HEK293 (cell line): Measurements from ENCODE around the gene COMMD7.

Experiments
- CTCF ChIA-PET: fragments of 350-600 bp; formaldehyde crosslinking; extraction: SDS; loops from one replicate; lab custom pipeline; 2021; ENCODE audit warnings: antibody characterized with exemption; lab: Yijun Ruan, JAX
- POLR2A ChIA-PET: fragments of 300-600 bp; formaldehyde crosslinking; extraction: SDS; loops from one replicate; lab custom pipeline; 2020; ENCODE audit warnings: antibody characterized with exemption, inconsistent platforms; lab: Yijun Ruan, JAX
- H3K27ac ChIP-seq: fragments of 200-500 bp; sonication (Bioruptor generic); 2 replicates; pipeline ENCODE4 v1.5.1; 2014; ENCODE audit warnings: low read depth, low read length, control low read depth, inconsistent platforms; ENCODE audit errors: extremely low read depth
- H3K36me3 ChIP-seq, 2 experiments: fragments of 200-500 bp in 1 of 2; sonication (Bioruptor generic) in 1 of 2; 1 replicate in 1 of 2; 2 replicates in 1 of 2; pipeline ENCODE4 v1.5.1; 2014 to 2017; ENCODE audit warnings: inconsistent platforms in 2 of 2, low read length in 2 of 2; ENCODE audit not compliant: control insufficient read depth in 2 of 2, insufficient read depth in 1 of 2
- H3K4me1 ChIP-seq: fragments of 200-500 bp; sonication (Bioruptor generic); 2 replicates; pipeline ENCODE4 v1.5.1; 2014; ENCODE audit warnings: mild to moderate bottlenecking, low read length, inconsistent platforms; ENCODE audit not compliant: control insufficient read depth, insufficient read depth
- H3K4me3 ChIP-seq: 2 replicates; pipeline ENCODE4 v1.5.1; 2011; ENCODE audit warnings: low read depth, mild to moderate bottlenecking, control low read depth, low read length, moderate library complexity
- H3K9me3 ChIP-seq: fragments of 200-500 bp; sonication (Bioruptor generic); 2 replicates; pipeline ENCODE4 v1.5.1; 2014; ENCODE audit warnings: low read depth, low read length, inconsistent platforms; ENCODE audit not compliant: control insufficient read depth, insufficient read depth
- GLIS1 ChIP-seq: fragments of 450-650 bp; formaldehyde crosslinking; IDR thresholded peaks from 2 replicates; pipeline ENCODE4 v1.5.1; 2016; ENCODE audit warnings: missing biosample characterization, missing genetic modification characterization
- KLF8 ChIP-seq: fragments of 450-650 bp; formaldehyde crosslinking; IDR thresholded peaks from 2 replicates; pipeline ENCODE4 v1.5.1; 2016; ENCODE audit warnings: missing biosample characterization, missing genetic modification characterization
- KLF9 ChIP-seq: fragments of 450-650 bp; formaldehyde crosslinking; IDR thresholded peaks from 2 replicates; pipeline ENCODE4 v1.5.1; 2016; ENCODE audit warnings: missing biosample characterization, missing genetic modification characterization, low read depth
- PRDM10 ChIP-seq: fragments of 450-650 bp; formaldehyde crosslinking; IDR thresholded peaks from 2 replicates; pipeline ENCODE4 v1.5.1; 2016; ENCODE audit warnings: missing biosample characterization, missing genetic modification characterization
- RBAK ChIP-seq: fragments of 450-650 bp; formaldehyde crosslinking; IDR thresholded peaks from 2 replicates; pipeline ENCODE4 v1.5.1; 2016; ENCODE audit warnings: missing biosample characterization, missing genetic modification characterization
- SETDB1 ChIP-seq: IDR thresholded peaks from one replicate; pipeline ENCODE4 v1.6.1; 2017; ENCODE audit warnings: mild to moderate bottlenecking, low read length, moderate library complexity, mixed read lengths; ENCODE audit not compliant: insufficient read length
- ZNF114 ChIP-seq: fragments of 450-650 bp; formaldehyde crosslinking; IDR thresholded peaks from 2 replicates; pipeline ENCODE4 v1.5.0; 2017; ENCODE audit warnings: missing biosample characterization, missing genetic modification characterization
- ZNF146 ChIP-seq: fragments of 450-650 bp; formaldehyde crosslinking; IDR thresholded peaks from 2 replicates; pipeline ENCODE4 v1.5.1; 2016; ENCODE audit warnings: missing biosample characterization, missing genetic modification characterization
- ZNF16 ChIP-seq: fragments of 450-650 bp; formaldehyde crosslinking; IDR thresholded peaks from 2 replicates; pipeline ENCODE4 v1.5.1; 2016; ENCODE audit warnings: low read depth, missing biosample characterization, missing genetic modification characterization
- ZNF184 ChIP-seq: fragments of 450-650 bp; IDR thresholded peaks from 2 replicates; pipeline ENCODE4 v1.5.1; 2018; ENCODE audit warnings: missing biosample characterization, mild to moderate bottlenecking, missing genetic modification characterization
- ZNF280D ChIP-seq: fragments of 450-650 bp; formaldehyde crosslinking; IDR thresholded peaks from 2 replicates; pipeline ENCODE4 v1.5.1; 2016; ENCODE audit warnings: missing biosample characterization, missing genetic modification characterization
- ZNF514 ChIP-seq: fragments of 450-650 bp; formaldehyde crosslinking; IDR thresholded peaks from 2 replicates; pipeline ENCODE4 v1.5.1; 2016; ENCODE audit warnings: missing biosample characterization, missing genetic modification characterization
- ZNF654 ChIP-seq: fragments of 450-650 bp; formaldehyde crosslinking; IDR thresholded peaks from 2 replicates; pipeline ENCODE4 v1.5.1; 2016; ENCODE audit warnings: low read depth, missing biosample characterization, missing genetic modification characterization
- ZNF704 ChIP-seq: fragments of 450-650 bp; formaldehyde crosslinking; IDR thresholded peaks from 2 replicates; pipeline ENCODE4 v1.5.1; 2016; ENCODE audit warnings: missing biosample characterization, missing genetic modification characterization
- ZNF707 ChIP-seq: fragments of 450-650 bp; formaldehyde crosslinking; IDR thresholded peaks from 2 replicates; pipeline ENCODE4 v1.5.1; 2016; ENCODE audit warnings: missing biosample characterization, missing genetic modification characterization
- ZNF747 ChIP-seq: fragments of 450-650 bp; formaldehyde crosslinking; IDR thresholded peaks from 2 replicates; pipeline ENCODE4 v1.5.1; 2016; ENCODE audit warnings: missing biosample characterization, missing genetic modification characterization
- ZSCAN5A ChIP-seq: fragments of 450-650 bp; formaldehyde crosslinking; IDR thresholded peaks from 2 replicates; pipeline ENCODE4 v1.5.1; 2016; ENCODE audit warnings: missing biosample characterization, missing genetic modification characterization

Gene COMMD7

GRCh38 chr20:32660661-32661060 is 82.6 kb downstream of the COMMD7 start:
- H3K4me1 ChIP-seq: no peaks in the 10 kb centered on the region
- H3K36me3 ChIP-seq: no peaks in the 10 kb centered on the region
- POLR2A ChIA-PET: no interaction called here
- no peak overlapping the region for H3K4me3 ChIP-seq
- CTCF ChIA-PET: no interaction called here
- H3K27ac ChIP-seq: no peak overlapping the region
- H3K9me3 ChIP-seq: no peaks in the 10 kb centered on the region
- TF ChIP-seq RBAK (tag by site-specific recombination): no peak
- TF ChIP-seq KLF9: no peak
- TF ChIP-seq ZNF280D: no peak
- no peak for TF ChIP-seq ZNF707 (tag by site-specific recombination)
- peak; percentile 86; the same call in 1 of the 2 replicates for TF ChIP-seq ZSCAN5A (tag by site-specific recombination)
- TF ChIP-seq SETDB1: peak; percentile 47
- no peak for TF ChIP-seq ZNF514 (tag by site-specific recombination)
- no peak for TF ChIP-seq ZNF704 (tag by site-specific recombination)
- TF ChIP-seq ZNF747 (tag by site-specific recombination): no peak
- no peak for TF ChIP-seq GLIS1 (tag by site-specific recombination)
- TF ChIP-seq, all 188 proteins: peak for 2

- Histone ChIP-seq H3K27ac (no peak overlapping the region), H3K4me1 (no peaks in the 10 kb centered on the region), H3K4me3 (no peak overlapping the region), H3K9me3 (no peaks in the 10 kb centered on the region), H3K36me3 (no peaks in the 10 kb centered on the region)
- TF ChIP-seq ZNF654 (no peak), ZNF114 (tag by site-specific recombination) (no peak), ZNF146 (peak; percentile 60), ZNF16 (tag by site-specific recombination) (no peak)
- CTCF ChIA-PET: interaction anchor here (0.9 to 12.4 kb wide), 2 partner anchors 107 to 132 kb away, joined by 4 to 204 read pairs; no protein-coding TSS in a partner anchor
- POLR2A ChIA-PET: no interaction called here
Measured at GRCh38 chr20:32656827-32657226, 86.4 kb downstream of the COMMD7 start.

- ChIA-PET CTCF (interaction anchor here (12.4 kb wide), 1 partner anchor 131 kb away, joined by 204 read pairs; no protein-coding TSS in a partner anchor), POLR2A (no interaction called here)
- Histone ChIP-seq H3K27ac (no peak overlapping the region), H3K4me1 (no peaks in the 10 kb centered on the region), H3K9me3 (no peaks in the 10 kb centered on the region), H3K4me3 (no peak overlapping the region), H3K36me3 (no peaks in the 10 kb centered on the region)
- TF ChIP-seq PRDM10 (peak; percentile 14; the same call in 1 of the 2 replicates), KLF8 (tag by site-specific recombination) (no peak), ZNF184 (tag by site-specific recombination) (peak; percentile 40; the same call in 1 of the 2 replicates)
Measured at GRCh38 chr20:32655903-32656512, 87.3 kb downstream of the COMMD7 start.
